Ishikawa (cell line): ENCODE measurements around the gene FOXC2.

ENCODE experiments used
- EP300 ChIP-seq: IDR thresholded peaks from 2 replicates; pipeline ENCODE4 v1.6.1; 2012; ENCODE audit warnings: borderline replicate concordance
- FOXM1 ChIP-seq: IDR thresholded peaks from 2 replicates; pipeline ENCODE4 v1.6.1; 2012; ENCODE audit warnings: low read depth, borderline replicate concordance
- RAD21 ChIP-seq: IDR thresholded peaks from 2 replicates; pipeline ENCODE4 v1.6.1; 2012; ENCODE audit warnings: low read depth
- TAF1 ChIP-seq: IDR thresholded peaks from 2 replicates; pipeline ENCODE4 v1.6.1; 2012; ENCODE audit warnings: low read depth, mild to moderate bottlenecking
- TCF12 ChIP-seq: IDR thresholded peaks from 2 replicates; pipeline ENCODE4 v1.6.1; 2012; ENCODE audit warnings: low read depth
- TF ChIP-seq, protein P1 (sequence below): IDR thresholded peaks from 2 replicates; pipeline ENCODE4 v1.6.1; 2012; ENCODE audit warnings: low read depth, mild to moderate bottlenecking
- TF ChIP-seq, protein P2 (sequence below): IDR thresholded peaks from 2 replicates; pipeline ENCODE4 v1.6.1; 2012

DNA sequence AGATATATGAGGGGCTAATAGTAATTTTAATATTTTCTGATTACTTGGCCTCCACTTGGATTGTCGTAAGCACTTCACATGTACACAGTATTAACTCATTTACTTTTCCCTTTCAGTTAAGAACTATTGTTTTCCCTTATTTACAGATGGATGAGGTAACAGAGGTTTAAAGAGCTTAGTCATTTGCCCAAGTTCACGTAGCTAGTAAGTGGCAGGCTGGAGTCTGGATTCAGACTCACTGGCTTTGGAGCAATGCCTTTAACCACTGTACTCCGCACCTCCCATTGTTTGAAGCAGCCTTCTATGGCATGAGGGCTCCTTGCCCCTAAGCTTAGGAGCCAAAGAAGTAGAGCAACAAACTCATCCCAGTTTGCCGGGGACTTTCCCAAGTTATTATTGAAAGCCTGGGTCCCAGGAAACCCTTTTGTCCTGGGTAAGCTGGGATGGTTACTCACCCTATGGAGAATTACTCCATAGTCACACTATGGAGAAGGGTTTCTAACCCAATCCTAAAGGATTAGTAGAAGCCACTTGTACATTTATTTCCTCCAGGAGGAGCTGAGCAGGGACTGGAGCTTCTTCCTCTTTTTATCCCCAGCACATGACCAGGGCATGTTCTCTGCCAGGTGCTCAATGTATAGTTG lies 24.0 kb downstream of the FOXC2 start:
- TF ChIP-seq, protein P1, sequence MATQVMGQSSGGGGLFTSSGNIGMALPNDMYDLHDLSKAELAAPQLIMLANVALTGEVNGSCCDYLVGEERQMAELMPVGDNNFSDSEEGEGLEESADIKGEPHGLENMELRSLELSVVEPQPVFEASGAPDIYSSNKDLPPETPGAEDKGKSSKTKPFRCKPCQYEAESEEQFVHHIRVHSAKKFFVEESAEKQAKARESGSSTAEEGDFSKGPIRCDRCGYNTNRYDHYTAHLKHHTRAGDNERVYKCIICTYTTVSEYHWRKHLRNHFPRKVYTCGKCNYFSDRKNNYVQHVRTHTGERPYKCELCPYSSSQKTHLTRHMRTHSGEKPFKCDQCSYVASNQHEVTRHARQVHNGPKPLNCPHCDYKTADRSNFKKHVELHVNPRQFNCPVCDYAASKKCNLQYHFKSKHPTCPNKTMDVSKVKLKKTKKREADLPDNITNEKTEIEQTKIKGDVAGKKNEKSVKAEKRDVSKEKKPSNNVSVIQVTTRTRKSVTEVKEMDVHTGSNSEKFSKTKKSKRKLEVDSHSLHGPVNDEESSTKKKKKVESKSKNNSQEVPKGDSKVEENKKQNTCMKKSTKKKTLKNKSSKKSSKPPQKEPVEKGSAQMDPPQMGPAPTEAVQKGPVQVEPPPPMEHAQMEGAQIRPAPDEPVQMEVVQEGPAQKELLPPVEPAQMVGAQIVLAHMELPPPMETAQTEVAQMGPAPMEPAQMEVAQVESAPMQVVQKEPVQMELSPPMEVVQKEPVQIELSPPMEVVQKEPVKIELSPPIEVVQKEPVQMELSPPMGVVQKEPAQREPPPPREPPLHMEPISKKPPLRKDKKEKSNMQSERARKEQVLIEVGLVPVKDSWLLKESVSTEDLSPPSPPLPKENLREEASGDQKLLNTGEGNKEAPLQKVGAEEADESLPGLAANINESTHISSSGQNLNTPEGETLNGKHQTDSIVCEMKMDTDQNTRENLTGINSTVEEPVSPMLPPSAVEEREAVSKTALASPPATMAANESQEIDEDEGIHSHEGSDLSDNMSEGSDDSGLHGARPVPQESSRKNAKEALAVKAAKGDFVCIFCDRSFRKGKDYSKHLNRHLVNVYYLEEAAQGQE = no peak
- TF ChIP-seq TCF12 (no peak), EP300 (no peak), RAD21 (no peak), TAF1 (no peak), FOXM1 (no peak)
- TF ChIP-seq, protein P2, sequence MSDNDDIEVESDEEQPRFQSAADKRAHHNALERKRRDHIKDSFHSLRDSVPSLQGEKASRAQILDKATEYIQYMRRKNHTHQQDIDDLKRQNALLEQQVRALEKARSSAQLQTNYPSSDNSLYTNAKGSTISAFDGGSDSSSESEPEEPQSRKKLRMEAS = no peak
